Stimulated activated CD8-positive, alpha-beta memory T cell treated with anti-CD3 and anti-CD28 coated beads, Interleukin-15, amount 100 ng/mL, for 48 hours (primary cell): ENCODE measurements around the gene RAB5B.
"Not testable (repeated sequence)": the region's sequence is repeated elsewhere in the genome, so short reads cannot be mapped to it uniquely, and the experiment has no call there.

Source experiments
- DNase-seq, 2 donors: peaks; one replicate each; pipeline ENCODE4 v3.0.0-alpha.2; 2020; ENCODE audit warnings: low read depth in 2 of 2

The RAB5B gene

DNA sequence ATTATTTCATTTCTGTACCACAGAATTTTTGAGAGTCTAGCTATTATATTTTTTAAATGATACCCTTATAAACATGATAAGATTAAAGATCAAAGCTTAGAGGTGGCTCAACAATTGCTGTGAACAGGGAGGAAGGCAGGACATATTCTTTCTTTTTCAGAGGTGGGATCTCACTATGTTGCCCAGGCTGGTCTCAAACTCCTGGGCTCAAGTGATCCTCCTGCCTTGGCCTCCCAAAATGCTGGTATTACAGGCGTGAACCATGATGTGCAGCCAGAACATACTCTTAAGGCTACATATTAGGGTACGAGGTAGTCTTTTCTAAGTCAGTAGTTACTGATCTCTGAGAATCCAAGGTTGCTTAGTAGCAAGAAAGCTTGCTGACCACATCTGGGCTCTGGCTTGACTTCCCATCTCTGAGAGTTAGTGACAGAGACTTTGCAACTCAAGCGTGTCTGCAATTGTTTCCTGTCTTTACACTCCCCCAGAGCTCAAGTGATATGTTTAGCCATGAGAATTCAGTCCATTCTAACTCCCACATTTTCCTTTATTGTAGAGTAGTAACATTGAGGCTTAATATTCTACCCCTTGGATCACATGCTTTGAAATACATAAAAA is 8.6 kb downstream of the RAB5B start:
- DNase-seq = no peak

DNA sequence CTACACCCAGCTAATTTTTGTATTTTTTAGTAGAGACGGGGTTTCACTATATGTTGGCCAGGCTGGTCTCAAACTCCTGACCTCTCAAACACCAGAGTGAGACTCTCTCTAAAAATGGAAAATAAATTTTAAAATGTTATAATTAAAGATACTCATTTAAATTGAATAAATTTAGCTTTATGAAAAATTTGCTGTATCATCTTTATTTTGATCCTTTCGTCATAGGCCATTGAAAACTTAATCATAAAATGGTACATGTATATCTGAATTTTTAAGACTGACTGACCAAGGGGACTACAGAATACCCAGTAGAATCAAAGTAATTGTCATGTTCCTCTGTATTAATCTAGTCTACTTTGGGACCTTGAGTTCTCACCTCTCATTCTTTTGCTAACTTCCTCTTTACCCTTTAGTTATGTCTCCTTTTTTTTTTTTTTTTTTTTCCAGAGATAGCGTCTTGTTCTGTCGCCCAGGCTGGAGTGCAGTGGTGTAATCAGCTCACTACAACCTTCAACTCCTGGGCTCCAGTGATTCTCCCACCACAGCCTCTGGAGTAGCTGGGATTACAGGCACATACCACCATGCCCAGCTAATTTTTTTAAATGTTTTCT is 9.5 kb downstream of the RAB5B start:
- DNase-seq = no peak

DNA sequence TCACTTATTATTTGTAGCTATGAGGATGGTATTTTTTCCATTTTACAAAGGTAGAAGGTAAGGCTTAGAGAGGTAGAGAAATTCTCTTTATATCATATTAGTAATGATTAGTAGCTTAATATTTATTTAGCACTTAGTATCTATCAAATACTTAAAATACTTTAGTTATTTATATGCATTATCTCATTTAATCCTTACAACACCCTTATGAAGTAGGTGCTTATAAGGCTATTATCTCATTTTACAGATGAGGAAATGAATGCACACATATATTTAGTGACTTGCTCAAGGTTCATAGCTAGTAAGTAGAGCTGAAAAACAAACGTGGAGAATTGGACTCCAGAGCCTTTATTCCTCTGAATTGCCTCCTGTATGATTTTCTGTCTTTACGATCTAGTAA is 11.0 kb downstream of the RAB5B start:
- no peak for DNase-seq

DNA sequence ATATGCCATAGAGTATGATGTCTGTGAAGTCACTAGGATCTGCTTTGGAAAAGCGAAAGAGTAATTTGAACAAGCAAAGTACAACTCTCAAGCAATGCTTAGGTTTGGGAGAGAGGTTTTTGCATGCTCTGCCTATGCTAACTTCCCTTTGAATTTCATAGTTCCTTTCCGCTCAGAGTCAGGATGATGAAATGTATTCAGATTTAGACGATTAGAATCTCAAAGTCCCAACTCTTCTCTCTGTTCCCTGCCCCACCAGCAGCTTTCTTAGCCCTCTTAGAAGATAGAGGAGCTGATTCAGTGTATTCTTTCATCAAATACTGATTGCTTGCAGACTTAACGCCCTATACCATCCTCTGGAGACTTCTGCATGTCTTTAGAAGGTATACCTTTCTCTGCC is 11.5 kb downstream of the RAB5B start:
- DNase-seq = no peak

DNA sequence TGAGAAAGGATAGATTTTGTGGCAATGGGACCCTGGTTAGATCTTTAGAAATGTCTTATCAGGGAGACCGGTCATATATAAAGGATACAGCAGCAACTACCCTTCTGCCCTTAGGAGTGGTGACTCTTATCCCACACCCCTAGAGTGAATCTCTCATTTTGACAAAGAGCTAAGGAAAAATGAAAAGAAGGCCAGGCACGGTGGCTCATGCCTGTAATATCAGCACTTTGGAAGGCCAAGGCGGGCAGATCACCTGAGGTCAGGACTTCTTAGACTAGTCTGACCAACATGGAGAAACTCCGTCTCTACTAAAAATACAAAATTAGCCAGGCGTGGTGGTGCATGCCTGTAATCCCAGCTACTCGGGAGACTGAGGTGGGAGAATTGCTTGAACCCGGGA is 12.1 kb downstream of the RAB5B start:
- not testable (repeated sequence) for DNase-seq

DNA sequence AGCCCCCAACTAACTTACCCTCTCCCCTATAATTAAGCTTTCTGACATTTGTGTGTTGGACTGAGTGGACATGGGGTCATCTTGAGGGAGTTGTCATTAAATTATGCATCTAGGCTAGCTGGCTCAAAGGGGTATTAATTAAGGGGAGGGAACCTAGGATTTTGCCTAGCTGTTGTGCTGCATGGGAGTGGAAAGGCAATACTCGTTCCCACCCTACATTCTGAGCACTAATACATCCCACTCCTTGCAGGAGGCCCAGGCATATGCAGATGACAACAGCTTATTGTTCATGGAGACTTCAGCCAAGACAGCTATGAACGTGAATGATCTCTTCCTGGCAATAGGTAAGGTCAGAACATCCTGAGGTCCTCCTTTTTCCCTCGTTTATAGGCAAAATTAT is 17.2 kb downstream of the RAB5B start:
- no peak for DNase-seq

DNA sequence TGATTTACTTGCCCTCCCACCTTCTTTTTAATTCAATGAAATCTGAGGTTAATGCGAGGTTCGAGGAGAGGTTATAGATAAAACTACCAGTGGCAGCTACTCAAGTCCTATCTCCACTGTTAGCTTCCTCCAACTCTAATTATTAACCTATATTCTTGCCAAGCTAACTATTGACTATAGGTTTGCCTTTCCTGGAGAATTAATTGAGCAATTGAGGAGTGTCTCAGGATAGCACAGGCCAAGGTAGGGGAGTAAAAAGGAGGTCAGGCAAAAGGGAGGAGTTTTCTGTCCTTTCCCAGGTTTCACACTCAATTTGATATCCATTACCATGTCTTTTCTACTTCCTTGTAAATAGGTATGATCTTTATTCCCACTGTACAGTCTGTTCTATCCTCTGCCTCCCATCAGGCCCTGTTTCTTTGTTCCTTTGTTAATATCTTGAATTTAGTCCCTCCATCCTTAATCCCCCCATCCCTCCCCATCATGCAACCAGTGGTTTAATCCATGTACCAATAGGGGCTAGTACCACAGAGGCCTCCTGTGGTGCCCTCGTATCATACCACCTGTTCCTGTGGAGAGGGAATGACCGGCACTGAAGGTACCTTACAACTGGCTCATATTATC is 19.5 kb downstream of the RAB5B start:
- DNase-seq = no peak

DNA sequence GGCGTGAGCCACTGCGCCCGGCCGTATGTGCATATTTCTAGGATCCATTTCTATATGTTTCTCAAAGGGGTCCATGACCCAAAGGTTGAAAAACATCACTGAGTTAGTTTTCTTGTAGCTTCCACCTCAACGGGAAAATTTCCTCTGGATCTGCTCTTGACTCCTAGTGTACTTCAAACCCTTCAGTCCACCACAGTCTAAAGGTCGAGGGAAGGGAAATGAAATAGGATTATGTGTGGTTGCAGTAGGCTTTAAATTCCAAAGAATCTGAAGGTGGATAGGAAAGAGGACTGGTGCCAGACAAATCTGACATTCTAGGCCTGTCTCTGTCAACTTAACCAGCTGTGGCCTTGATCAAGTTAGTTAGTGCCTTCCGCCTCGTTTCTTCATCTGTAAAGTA is 21.5 kb downstream of the RAB5B start:
- no peak for DNase-seq

DNA sequence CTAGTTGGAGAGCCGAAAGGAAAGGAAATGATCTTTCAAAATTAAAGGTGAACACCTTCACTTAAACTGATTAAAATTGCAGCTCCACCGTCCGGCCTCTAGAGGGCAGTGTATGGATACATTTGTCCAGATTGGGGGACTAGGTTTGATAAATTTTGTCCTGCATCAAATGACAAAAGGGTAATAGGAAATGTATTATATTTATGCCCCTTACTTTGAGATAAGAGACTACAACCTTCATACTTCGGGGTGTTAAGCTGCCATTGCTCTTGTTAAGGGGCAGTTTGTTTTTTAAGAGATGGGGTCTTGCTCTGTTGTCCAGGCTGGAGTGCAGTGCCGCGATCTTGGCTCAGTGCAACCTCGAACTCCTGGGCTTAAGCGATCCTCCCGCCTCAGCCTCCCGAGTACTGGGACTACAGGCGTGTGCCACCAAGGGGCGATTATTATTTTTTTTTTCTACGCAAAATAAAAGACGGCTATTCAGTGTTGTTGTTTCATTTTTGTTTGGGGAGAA is 22.4 kb downstream of the RAB5B start:
- DNase-seq = peak; percentile 21 to 36

DNA sequence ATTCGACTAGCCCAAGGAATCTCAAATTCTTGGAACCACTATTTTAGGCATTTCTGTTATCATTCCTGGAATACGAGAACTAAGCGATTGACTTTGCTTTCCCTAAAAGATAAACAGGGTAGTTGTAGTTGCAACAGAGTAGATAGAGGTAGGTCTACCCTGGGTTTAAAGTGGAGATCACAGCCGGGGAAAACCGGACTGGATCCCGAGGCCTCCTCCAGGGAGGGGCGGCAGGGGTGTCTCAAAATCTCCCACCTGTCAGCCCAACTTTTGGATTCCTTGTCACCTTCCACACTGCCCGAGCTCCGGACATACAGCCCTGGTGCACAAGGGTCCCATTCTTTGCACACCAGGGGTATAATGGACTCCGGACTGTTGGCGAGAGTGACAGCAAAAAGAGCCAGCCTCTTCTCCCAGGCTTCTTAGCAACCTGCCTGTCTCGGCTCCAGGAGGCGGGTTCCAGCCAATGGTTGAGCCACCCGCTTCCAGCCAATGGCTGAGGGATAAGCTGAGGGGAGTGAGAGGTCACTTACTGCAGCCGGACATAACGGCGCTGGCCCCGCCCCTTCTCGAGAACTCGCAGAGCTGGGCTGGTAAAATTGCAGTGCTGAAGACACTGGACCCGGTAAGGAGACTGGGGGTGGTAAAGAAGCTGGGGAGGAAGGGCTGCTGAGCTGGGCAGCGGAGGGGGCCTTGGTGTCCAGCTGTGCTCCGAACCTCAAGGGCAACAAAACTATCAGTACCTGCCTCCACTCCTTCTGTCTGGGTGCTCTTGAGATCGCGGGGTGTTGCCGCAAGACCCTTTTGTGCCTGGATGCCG is 23.0 kb downstream of the RAB5B start, which contains the start of gene SUOX:
TSS of gene SUOX (plus strand) at position 562 of the 820 bp plus-strand sequence. CDS start 4,946 bp downstream, outside the sequence.
- peak in 1 of 2 donors; percentile 28 for DNase-seq

DNA sequence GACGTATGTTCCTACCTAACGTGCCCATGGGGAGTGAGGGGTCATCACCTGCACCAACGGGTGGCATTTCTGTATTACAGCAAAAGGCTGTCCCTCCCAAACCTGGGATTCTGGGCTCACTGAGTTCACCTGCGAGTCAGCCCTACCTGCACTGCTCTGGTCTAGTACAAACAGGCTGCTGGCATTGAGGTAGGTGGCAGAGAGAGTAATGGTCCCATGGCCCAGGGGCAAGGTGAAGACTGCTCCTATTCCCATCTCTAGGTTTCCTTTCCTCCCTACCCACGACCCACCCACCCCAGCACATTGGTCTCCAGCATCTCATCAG is 23.6 kb downstream of the RAB5B start:
- no peak for DNase-seq

DNA sequence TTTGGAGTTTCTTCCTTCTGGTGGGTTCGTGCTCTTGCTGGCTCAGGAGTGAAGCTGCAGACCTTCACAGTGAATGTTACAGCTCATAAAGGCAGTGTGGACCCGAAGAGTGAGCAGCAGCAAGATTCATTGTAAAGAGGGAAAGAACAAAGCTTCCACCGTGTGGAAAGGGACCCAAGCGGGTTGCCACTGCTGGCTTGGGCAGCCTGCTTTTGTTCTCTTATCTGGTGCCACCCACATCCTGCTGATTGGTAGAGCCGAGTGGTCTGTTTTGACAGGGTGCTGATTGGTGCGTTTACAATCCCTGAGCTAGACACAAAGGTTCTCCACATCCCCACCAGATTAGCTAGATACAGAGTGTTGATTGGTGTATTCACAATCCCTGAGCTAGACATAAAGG is 25.6 kb downstream of the RAB5B start:
- DNase-seq = not testable (repeated sequence)

DNA sequence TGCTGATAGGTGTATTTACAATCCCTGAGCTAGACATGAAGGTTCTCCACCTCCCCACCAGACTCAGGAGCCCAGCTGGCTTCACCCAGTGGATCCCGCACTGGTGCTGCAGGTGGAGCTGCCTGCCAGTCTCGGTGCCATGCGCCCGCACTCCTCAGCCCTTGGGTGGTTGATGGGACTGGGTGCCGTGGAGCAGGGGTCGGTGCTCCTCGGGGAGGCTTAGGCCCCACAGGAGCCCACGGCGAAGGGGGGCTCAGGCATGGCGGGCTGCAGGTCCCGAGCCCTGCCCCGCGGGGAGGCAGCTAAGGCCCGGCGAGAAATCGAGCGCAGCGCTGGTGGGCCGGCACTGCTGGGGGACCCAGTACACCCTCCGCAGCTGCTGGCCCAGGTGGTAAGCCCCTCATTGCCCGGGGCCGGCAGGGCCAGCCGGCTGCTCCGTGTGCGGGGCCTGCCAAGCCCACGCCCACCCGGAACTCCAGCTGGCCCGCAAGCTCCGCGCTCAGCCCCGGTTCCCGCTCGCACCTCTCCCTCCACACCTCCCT is 26.2 kb downstream of the RAB5B start:
- DNase-seq = not testable (repeated sequence)

DNA sequence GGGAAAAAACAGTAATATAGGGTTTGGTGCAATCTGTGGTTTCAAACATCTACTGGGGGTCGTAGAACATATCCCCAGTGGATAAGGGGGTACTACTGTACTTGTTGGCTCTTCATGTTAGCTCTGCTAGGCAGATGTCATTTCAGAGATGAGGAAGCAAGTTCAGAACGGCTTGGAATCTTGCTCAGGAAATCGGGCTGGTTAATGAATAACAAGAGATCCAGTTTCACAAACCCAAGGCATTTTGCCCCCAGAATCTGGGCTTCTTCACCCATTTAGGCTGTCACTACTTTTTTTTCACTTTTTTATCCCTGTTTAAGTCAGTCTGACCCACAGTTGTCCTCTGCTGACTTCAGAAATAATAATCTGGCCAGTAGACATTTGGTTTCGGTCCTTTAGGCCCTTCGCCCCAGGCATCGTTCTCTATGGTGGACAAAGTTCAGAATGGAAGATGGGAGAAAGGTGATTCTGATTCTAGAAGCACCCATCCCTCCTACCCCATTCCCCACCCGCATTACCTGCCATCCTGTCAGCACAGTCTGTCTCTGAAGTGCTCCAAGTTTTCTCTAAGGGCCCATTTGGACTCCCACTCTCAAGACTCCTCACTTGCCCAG is 27.7 kb downstream of the RAB5B start:
- DNase-seq = no peak

DNA sequence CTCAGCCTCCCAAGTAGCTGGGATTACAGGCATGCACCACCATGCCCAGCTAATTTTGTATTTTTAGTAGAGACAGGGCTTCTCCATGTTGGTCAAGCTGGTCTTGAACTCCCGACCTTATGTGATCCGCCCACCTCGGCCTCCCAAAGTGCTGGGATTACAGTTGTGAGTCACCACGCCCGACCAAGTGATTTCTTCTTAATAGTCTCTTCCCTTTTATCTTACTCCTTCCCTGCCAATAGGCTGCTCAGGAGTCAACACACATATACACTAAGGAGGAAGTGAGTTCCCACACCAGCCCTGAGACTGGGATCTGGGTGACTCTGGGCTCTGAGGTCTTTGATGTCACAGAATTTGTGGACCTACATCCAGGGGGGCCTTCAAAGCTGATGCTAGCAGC is 29.5 kb downstream of the RAB5B start:
- not testable (repeated sequence) for DNase-seq

DNA sequence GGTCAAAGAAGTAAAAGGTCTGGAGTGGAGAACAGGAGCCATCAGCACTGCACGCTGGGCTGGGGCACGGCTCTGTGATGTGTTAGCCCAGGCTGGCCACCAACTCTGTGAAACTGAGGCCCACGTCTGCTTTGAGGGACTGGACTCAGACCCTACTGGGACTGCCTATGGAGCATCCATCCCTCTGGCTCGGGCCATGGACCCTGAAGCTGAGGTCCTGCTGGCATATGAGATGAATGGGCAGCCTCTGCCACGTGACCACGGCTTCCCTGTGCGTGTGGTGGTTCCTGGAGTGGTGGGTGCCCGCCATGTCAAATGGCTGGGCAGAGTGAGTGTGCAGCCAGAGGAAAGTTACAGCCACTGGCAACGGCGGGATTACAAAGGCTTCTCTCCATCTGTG is 30.3 kb downstream of the RAB5B start:
- no peak for DNase-seq

DNA sequence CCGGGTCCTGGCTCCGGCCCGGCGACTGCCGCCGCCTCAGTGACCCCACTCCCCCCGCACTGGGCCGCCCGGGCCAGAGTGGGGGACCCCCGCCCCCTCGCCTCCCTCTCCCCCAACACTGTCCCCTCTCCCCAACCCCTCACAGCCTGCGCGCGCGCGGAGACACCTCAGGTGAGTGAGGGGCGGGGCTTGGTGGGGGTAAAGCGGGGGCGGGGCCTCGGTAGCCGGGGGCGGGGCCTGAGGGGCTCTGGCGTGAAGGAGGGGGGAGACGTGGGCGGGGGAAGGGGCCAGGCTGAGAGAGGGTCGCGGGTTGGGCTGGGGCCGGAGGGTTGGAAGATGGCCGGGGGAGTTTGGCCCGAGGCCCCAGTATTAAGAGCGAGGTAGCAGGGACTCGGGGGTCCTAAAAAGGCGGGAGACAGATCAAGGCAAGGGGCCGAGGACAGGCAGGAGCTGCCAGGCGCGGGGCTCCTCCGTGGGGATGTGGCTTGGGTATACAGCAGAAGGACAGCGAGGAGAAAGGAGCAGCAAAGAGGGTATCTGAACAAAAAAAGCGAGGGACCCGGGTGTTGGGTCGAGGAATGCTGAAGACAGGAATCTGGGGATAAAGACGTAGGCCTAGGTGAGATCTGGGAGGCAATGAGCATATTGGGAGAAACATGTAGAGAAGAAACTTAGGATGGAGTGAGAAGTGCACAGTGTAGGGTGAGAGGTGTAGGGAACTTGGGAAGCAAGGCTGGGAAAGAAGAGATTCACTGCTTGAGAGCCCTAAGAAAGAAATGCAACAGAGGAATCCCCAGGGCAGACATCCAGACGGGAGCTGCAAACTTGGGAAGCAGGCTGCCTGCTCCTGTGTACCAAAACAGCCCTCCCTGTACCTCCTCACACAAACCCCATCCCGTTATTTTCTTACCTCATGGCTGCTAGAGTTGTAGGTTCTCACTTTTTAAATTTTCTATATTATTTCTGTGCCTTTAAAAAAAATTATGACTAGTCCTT is 34.0 kb downstream of the RAB5B start:
- DNase-seq = peak; percentile 38

DNA sequence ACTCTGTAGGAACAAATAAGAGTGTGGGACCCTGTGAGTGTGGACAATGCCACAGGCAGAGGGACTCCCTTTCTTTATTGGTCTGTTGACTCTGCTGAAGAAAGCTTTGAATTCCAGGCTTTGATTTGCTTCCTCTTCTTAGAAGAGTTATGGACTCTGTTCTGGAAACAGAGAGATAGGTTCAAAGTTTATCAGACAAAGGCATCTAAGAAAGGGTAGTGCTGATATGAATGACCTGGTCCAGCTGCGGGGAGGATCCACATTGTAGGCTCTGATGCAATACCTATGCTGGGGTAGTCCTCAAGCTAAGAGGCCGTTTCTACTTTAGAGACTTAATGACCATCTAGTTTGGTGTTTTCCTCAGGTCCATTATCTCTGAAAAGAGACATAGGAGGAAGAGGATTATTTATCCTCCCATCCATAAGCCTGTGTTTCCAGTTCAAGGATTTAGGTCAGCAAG is 36.3 kb downstream of the RAB5B start:
- no peak for DNase-seq

DNA sequence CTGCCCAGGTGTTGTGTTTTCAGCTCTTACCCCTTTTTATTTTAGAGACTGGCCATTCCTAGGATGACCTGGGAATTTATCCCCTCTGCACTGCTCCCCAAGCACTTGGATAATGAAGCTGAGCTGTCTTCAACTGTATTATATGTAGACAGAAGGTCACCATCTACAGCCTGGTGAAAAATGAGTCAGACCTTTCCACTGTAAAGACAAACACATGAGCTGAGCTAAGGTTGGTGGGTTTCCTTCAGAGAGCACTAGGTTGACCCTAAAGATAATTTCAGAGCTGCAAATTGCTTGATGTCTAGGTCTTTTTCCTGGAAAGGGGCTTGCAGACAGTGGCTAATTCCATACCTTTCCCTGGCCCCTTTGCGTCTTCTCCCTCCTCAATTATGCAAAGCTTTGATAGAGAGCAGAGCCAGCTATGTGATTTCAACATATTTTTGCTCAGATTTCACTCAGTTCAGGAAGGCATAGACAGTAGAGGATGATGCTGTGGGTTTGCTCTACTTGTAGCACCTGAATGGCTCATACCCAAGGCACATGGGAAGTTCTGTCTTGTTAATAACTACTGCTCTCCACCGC is 37.7 kb downstream of the RAB5B start:
- no peak for DNase-seq

DNA sequence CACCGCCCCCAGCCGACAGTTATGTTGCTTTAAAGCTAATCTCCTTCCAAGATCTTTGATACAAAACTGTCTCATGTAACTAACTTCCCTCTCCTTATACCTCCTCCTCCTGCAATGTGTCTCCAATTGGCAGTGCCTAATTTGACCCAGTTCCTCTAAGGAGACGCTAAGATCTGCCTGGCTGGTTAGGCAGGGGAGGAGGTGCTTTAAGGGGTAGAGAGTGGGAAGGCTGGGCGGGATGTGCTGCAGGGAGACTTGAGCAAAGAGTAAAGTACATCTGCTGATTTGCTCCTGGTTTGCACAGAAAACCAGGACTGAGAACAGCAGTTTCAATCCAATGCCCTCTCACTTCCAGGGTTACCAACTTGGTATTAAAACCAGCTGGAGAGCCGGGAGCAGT is 39.6 kb downstream of the RAB5B start:
- DNase-seq = no peak
